RWPE2 (cell line): ENCODE data around the gene NQO2.
"Not testable (repeated sequence)": the region's sequence is repeated elsewhere in the genome, so short reads cannot be mapped to it uniquely, and the experiment has no call there.

Source experiments
- ATAC-seq: fragments of 200-7000 bp; cut with Tn5 transposase; 3 replicates; pipeline ENCODE4 v1.9.1; 2021; ENCODE audit warnings: low read depth
- DNase-seq: peaks from one replicate; pipeline ENCODE4 v3.0.0-alpha.2; 2020; ENCODE audit warnings: low spot score
- H3K27ac ChIP-seq: fragments of 450-650 bp; 2 replicates; pipeline ENCODE4 v1.5.1; 2017; ENCODE audit warnings: mild to moderate bottlenecking; ENCODE audit not compliant: poor library complexity, severe bottlenecking
- H3K27me3 ChIP-seq: fragments of 250-450 bp; sonication (Bioruptor Pico); 2 replicates; pipeline ENCODE4 v1.5.1; 2021; ENCODE audit warnings: mild to moderate bottlenecking, moderate library complexity; ENCODE audit not compliant: insufficient read depth, poor library complexity, severe bottlenecking
- H3K36me3 ChIP-seq: fragments of 250-450 bp; sonication (Bioruptor Pico); 2 replicates; pipeline ENCODE4 v1.5.1; 2020; ENCODE audit warnings: low read depth, mild to moderate bottlenecking, moderate library complexity
- H3K4me1 ChIP-seq: fragments of 250-450 bp; sonication (Bioruptor Pico); 2 replicates; pipeline ENCODE4 v1.5.1; 2021; ENCODE audit warnings: mild to moderate bottlenecking, moderate library complexity; ENCODE audit not compliant: insufficient read depth, poor library complexity, severe bottlenecking
- H3K4me3 ChIP-seq: fragments of 250-450 bp; sonication (Bioruptor Pico); 2 replicates; pipeline ENCODE4 v1.5.1; 2021; ENCODE audit warnings: mild to moderate bottlenecking, moderate library complexity; ENCODE audit not compliant: severe bottlenecking
- H3K9me3 ChIP-seq: fragments of 250-450 bp; sonication (Bioruptor Pico); 2 replicates; pipeline ENCODE4 v1.5.1; 2021; ENCODE audit warnings: mild to moderate bottlenecking, moderate library complexity; ENCODE audit not compliant: severe bottlenecking
- CTCF ChIP-seq: fragments of 450-650 bp; IDR thresholded peaks from one replicate; pipeline ENCODE4 v1.5.1; 2017; ENCODE audit warnings: mild to moderate bottlenecking, moderate library complexity; ENCODE audit not compliant: poor library complexity, severe bottlenecking

Gene NQO2

GRCh38 chr6:3041147-3041546 is 41.5 kb downstream of the NQO2 start:
- Histone ChIP-seq H3K27me3 (no peaks in the 10 kb centered on the region), H3K9me3 (peaks cover 2% of the 10 kb centered on the region), H3K36me3 (no peaks in the 10 kb centered on the region), H3K27ac (no peak overlapping the region), H3K4me1 (no peaks in the 10 kb centered on the region), H3K4me3 (no peak overlapping the region)
- no peak for TF ChIP-seq CTCF
- ATAC-seq (no peak), DNase-seq (no peak)

GRCh38 chr6:3041606-3042005 is 41.9 kb downstream of the NQO2 start:
- ATAC-seq (no peak), DNase-seq (no peak)
- Histone ChIP-seq H3K36me3 (no peaks in the 10 kb centered on the region), H3K4me3 (no peak overlapping the region), H3K27ac (no peak overlapping the region), H3K4me1 (no peaks in the 10 kb centered on the region), H3K9me3 (peaks cover 2% of the 10 kb centered on the region), H3K27me3 (no peaks in the 10 kb centered on the region)
- TF ChIP-seq CTCF: no peak

GRCh38 chr6:3045369-3045768 is 45.7 kb downstream of the NQO2 start:
- no peaks in the 10 kb centered on the region for H3K36me3 ChIP-seq
- DNase-seq (no peak), ATAC-seq (no peak)
- no peaks in the 10 kb centered on the region for H3K27me3 ChIP-seq
- H3K9me3 ChIP-seq: peaks cover 2% of the 10 kb centered on the region
- no peak overlapping the region for H3K4me3 ChIP-seq
- no peaks in the 10 kb centered on the region for H3K4me1 ChIP-seq
- TF ChIP-seq CTCF: no peak
- H3K27ac ChIP-seq: no peak overlapping the region

GRCh38 chr6:3045777-3046176 is 46.1 kb downstream of the NQO2 start:
- no peak for ATAC-seq
- TF ChIP-seq CTCF: no peak
- Histone ChIP-seq H3K27ac (no peak overlapping the region), H3K4me1 (no peaks in the 10 kb centered on the region), H3K4me3 (no peak overlapping the region), H3K36me3 (no peaks in the 10 kb centered on the region), H3K9me3 (peaks cover 2% of the 10 kb centered on the region), H3K27me3 (no peaks in the 10 kb centered on the region)
- DNase-seq: no peak

- no peak for TF ChIP-seq CTCF
- no peaks in the 10 kb centered on the region for H3K4me1 ChIP-seq
- DNase-seq (no peak), ATAC-seq (no peak)
- peaks cover under 1% of the 10 kb centered on the region for H3K9me3 ChIP-seq
- H3K27me3 ChIP-seq: no peaks in the 10 kb centered on the region
- no peak overlapping the region for H3K27ac ChIP-seq
- no peaks in the 10 kb centered on the region for H3K36me3 ChIP-seq
- H3K4me3 ChIP-seq: no peak overlapping the region
Observed at GRCh38 chr6:3046295-3046694, 46.6 kb downstream of the NQO2 start.

GRCh38 chr6:3048009-3048408 is 48.3 kb downstream of the NQO2 start:
- ATAC-seq, DNase-seq, H3K27me3 ChIP-seq, H3K9me3 ChIP-seq, H3K4me3 ChIP-seq, H3K36me3 ChIP-seq, H3K4me1 ChIP-seq, H3K27ac ChIP-seq: not testable (repeated sequence)
